Mesodermal cell (in vitro differentiated cells): ENCODE data around the gene MCCC2.
"Not testable (repeated sequence)": the region's sequence is repeated elsewhere in the genome, so short reads cannot be mapped to it uniquely, and the experiment has no call there.

Experiments
- H3K27ac ChIP-seq: 2 replicates; pipeline ENCODE4 v1.7.0; 2013; ENCODE audit warnings: mild to moderate bottlenecking, low read depth, low read length, moderate library complexity; ENCODE audit not compliant: severe bottlenecking
- H3K36me3 ChIP-seq: 2 replicates; pipeline ENCODE4 v1.7.1; 2013; ENCODE audit warnings: mild to moderate bottlenecking, low read length, moderate library complexity; ENCODE audit not compliant: control insufficient read depth, insufficient read depth
- H3K4me1 ChIP-seq: one replicate; pipeline ENCODE4 v1.7.1; 2013; ENCODE audit warnings: mild to moderate bottlenecking, low read length; ENCODE audit not compliant: insufficient read depth, control insufficient read depth, poor library complexity, severe bottlenecking
- H3K4me3 ChIP-seq: 2 replicates; pipeline ENCODE4 v1.7.0; 2013; ENCODE audit warnings: low read length, control low read depth, mild to moderate bottlenecking; ENCODE audit not compliant: insufficient read depth, poor library complexity, severe bottlenecking; ENCODE audit errors: extremely low read depth
- H3K9me3 ChIP-seq: 2 replicates; pipeline ENCODE4 v1.7.1; 2013; ENCODE audit warnings: mild to moderate bottlenecking, low read length, moderate library complexity; ENCODE audit not compliant: control insufficient read depth
- WGBS, 2 experiments: methylation state at CpG; one replicate each; pipeline ENCODE4 v1.1.5; 2013; ENCODE audit warnings: missing lambda C conversion rate in 2 of 2; ENCODE audit not compliant: insufficient coverage in 2 of 2; 5-methylcytosine and 5-hydroxymethylcytosine counted together

The MCCC2 gene

DNA sequence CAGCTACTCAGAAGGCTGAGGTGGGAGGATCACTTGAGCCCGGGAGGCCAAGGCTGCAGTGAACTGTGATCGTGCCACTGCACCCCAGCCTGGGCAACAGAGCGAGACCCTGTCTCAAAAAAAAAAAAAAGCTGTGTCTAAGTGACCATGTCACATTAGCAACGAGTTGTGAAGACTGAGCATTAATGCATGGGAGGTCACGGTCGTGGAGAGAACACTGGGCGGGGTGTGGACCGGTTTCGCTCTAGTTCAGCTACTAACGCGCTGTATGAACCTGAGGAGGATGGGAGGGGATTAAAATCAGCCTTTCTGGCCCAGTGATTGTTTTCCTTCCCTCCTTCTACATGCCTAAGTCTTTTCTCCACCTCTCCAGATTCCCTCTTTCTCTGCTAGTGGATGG is 75.2 kb downstream of the MCCC2 start:
- no peak overlapping the region for H3K4me3 ChIP-seq
- no peak overlapping the region for H3K27ac ChIP-seq
- no peaks in the 10 kb centered on the region for H3K36me3 ChIP-seq
- H3K4me1 ChIP-seq, result no peaks in the 10 kb centered on the region
- H3K9me3 ChIP-seq, result no peaks in the 10 kb centered on the region
- WGBS, 2 experiments, result 83 to 98% methylated on average over 4 to 8 of the region's 11 CpGs

DNA sequence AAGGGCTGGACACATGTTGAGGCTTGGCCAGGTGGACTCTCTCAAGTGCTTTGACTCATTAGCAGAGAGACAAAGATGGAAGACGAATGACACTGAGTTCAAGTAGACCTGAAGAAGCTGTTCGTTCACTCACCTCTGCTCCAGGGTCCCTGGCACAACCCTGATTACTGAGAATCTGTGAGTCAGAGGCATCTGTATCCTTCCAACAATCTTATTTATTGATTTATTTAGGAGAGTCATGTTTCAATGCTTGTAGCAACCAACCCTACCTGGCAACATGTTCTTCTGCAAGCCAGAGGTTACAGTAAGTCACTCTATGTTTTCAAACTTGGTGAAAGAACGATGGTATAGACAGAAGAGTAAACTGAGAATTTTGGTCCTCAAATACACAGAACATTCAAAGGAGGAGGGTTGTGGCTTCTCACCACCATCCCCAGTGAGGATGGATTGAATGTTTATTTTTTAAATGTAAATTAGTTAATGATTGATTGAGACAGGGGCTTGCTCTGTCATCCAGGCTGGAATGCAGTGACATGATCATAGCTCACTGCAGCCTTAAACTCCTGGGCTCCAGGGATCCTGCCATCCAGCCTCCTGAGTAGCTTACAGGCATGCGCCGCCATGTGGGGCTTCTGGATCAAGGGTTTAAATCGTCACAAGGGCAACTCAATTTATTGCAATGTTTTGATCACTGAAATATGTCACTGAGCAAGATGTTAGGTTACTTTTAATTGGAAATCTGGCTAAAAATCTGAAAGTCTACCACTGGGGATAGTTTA is 76.2 kb downstream of the MCCC2 start:
- Histone ChIP-seq H3K27ac (no peak overlapping the region), H3K36me3 (no peaks in the 10 kb centered on the region), H3K4me3 (no peak overlapping the region), H3K9me3 (no peaks in the 10 kb centered on the region), H3K4me1 (no peaks in the 10 kb centered on the region)
- 81 to 87% methylated on average over 4 to 6 of the region's 6 CpGs for WGBS, 2 experiments

DNA sequence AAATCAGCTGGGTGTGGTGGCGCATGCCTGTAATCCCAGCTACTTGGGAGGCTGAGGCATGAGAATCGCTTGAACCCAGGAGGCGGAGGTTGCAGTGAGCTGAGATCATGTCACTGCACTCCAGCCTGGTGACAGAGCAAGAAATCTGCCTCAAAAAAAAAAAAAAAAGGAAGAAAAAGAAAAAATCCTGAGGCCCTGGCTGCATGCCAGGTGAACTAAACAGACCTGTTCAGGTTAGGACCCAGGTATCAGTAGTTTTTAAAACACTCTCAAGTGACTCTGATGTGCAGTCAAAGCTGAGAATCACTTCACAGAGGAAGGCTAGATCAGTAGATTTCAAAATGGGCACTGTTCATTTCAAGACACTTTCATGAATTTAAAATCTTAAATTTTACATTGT is 77.5 kb downstream of the MCCC2 start:
- not testable (repeated sequence) for H3K36me3 ChIP-seq, H3K27ac ChIP-seq, H3K4me1 ChIP-seq, H3K4me3 ChIP-seq, H3K9me3 ChIP-seq
- WGBS, 2 experiments, result 80 to 100% methylated on average over 1 of the region's 3 CpGs

DNA sequence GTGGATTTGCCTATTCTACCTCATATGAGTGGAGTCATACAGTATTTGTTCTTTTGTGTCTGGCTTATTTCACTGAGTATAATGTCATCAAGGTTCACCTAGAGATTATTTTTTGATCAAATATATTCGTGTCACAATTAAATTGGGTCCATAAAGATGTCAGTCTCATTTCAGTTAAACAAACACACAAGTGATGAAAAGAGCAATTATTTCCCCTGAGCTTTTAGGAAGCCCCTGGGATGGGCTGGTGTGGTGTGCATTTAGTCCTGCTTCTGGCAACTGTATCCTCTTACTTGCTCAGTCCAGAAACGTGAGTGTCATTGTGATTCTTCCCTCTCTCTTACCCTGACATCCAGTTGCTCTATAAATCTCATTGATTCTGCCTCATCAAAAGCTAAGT is 79.2 kb downstream of the MCCC2 start:
- no peaks in the 10 kb centered on the region for H3K4me1 ChIP-seq
- WGBS, 2 experiments, result 85% methylated on average over 1 of the region's 2 CpGs; no CpG with 5 or more reads in 1 of the 2 experiments

DNA sequence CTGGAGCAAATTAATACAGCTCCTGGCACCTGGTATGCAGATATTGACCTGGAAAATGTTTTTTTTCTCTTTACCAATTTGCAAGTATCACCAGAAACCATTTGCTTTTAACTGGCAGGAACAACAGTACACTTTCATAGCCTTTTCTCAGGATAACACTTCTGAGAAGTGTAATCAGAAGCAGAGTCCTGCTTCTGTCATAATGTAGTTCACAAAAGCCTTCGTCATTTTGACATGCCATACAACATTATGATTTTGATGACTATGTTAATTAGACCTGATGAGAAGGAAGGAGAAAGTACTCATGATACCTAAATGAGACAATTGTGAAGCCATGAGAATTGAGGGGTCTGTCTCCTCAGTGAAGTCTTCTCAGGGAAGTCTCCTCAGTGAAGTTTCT is 90.8 kb downstream of the MCCC2 start:
- WGBS, 2 experiments, result no CpG with 5 or more reads among the region's 1 CpG
- H3K4me3 ChIP-seq, result no peak overlapping the region
- no peaks in the 10 kb centered on the region for H3K9me3 ChIP-seq

More for the DNA sequence above, 79.2 kb downstream of the MCCC2 start:
- H3K4me3 ChIP-seq, result no peak overlapping the region
- H3K27ac ChIP-seq, result no peak overlapping the region
- no peaks in the 10 kb centered on the region for H3K36me3 ChIP-seq
- H3K9me3 ChIP-seq, result no peaks in the 10 kb centered on the region

DNA sequence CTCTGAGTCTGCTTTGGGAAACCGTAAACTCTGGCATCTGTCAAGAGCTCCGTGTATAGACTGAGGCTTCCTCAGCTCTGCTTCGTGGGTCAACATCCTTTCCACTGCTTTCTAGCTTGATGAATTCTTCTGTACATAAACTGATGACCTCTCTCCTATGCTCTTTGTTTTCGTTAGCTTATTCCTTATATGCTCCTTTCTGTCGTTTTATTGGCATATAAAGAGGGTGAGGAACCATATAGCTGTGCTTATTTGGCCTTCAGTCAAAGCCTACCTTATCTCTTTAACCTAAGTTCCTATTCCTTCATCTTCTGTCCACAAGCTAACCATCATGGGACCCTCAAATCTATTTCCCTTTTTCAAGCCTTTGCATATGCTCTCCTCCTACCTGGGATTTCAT is 92.6 kb downstream of the MCCC2 start:
- no peak overlapping the region for H3K27ac ChIP-seq
- no peaks in the 10 kb centered on the region for H3K36me3 ChIP-seq
- WGBS, 2 experiments, result 92 to 94% methylated on average over 3 of the region's 5 CpGs
- H3K4me3 ChIP-seq, result no peak overlapping the region
- no peaks in the 10 kb centered on the region for H3K9me3 ChIP-seq
- no peaks in the 10 kb centered on the region for H3K4me1 ChIP-seq

More for the DNA sequence above, 90.8 kb downstream of the MCCC2 start:
- no peak overlapping the region for H3K27ac ChIP-seq
- H3K4me1 ChIP-seq, result no peaks in the 10 kb centered on the region
- no peaks in the 10 kb centered on the region for H3K36me3 ChIP-seq

DNA sequence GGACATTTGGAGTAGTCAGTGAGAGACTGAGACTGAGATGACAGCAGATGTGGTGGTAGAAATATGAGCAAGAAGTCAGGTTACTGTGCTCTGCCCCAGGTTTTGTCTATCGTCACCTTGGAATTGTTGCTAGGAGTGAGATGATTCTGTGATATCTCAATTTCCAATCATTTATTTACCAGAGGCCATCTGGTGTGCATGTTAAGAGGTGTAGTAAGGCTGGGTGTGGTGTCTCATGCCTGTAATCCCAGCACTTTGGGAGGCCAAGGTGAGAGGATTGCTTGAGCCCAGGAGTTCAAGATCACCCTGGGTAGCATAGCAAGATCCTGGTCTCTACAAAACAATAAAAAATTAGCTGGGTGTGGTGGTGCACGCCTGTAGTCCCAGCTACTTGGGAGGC is 93.4 kb downstream of the MCCC2 start:
- Histone ChIP-seq H3K4me3 (no peak overlapping the region), H3K9me3 (no peaks in the 10 kb centered on the region), H3K4me1 (no peaks in the 10 kb centered on the region), H3K27ac (no peak overlapping the region), H3K36me3 (no peaks in the 10 kb centered on the region)
- 75% methylated on average over 1 of the region's 2 CpGs; no CpG with 5 or more reads in 1 of the 2 experiments for WGBS, 2 experiments

DNA sequence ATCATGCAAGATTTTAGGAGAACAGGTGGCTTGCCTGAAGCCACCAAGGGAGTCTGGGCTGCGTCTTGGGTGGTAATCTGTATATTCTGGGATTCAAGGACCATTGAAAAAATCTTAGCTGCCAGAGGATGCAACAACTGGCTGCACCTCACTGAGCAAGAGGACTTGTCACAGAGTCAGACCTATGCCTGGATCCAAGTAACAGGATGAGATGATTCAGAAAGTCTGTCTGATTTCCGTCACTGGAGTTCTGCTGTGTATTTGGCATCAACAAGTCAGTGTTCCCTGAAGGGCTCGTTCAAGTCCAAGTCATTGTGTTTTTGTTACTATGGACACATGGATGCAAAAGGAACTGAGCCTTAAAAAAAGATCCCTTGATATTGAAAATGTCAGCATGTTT is 94.2 kb downstream of the MCCC2 start:
- H3K4me3 ChIP-seq, result no peak overlapping the region
- H3K27ac ChIP-seq, result no peak overlapping the region
- H3K36me3 ChIP-seq, result no peaks in the 10 kb centered on the region
- no peaks in the 10 kb centered on the region for H3K9me3 ChIP-seq
- H3K4me1 ChIP-seq, result no peaks in the 10 kb centered on the region
- WGBS, 2 experiments, result 87 to 91% methylated on average over 3 of the region's 3 CpGs

DNA sequence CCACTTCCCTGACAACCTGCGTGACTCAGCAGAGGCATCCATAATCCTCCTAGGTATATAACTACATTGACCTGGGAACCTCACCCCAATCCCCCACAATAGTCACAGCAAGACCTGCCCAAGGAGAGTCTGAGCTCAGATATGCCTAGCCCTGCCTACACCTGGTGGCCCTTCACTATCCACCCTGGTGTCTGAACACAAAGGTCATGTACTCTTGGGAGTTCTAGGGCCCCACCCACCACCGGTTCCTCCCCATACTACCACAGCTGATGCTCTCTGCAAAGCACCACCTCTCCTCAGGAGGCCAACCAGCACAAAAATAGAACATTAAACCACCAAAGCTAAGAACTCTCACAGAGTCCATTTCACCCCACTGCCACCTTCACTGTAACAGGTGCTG is 97.2 kb downstream of the MCCC2 start:
- Histone ChIP-seq H3K9me3 (no peaks in the 10 kb centered on the region), H3K4me3 (no peak overlapping the region), H3K36me3 (no peaks in the 10 kb centered on the region), H3K27ac (no peak overlapping the region), H3K4me1 (no peaks in the 10 kb centered on the region)
- WGBS, 2 experiments, result 81 to 100% methylated on average over 1 to 2 of the region's 2 CpGs

DNA sequence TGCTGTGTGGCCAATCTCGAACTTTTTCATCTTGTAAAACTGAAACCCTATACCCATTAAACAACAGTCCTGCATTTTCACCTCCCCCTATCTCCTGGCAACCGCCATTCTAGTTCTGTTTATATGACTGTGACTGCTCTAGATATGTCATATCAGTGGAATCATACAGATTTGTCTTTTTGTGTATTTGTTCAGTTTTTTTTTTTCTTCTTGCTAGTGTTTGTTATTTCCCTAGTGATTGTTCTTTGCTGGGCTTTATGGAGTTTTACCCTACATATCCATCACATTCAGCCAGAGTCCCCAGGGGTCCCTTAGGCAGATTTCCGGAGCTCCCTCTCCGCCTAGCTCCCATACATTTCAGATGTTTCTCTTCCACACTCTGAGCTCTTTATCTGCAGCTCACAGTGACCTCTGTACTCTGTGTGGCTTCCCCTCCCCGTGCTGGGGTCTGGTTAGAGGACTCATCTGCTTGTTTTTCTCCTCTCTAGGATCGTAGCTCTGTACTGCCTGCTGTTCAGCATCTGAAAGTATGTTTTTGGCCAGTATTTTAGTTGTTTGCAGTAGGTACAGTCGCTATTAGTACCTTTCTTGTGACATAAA is 106.8 kb downstream of the MCCC2 start:
- Histone ChIP-seq H3K4me3 (no peak overlapping the region), H3K27ac (peak overlapping the region; percentile 83)
- WGBS, 2 experiments, result 0 to 23% methylated on average over 2 of the region's 7 CpGs

DNA sequence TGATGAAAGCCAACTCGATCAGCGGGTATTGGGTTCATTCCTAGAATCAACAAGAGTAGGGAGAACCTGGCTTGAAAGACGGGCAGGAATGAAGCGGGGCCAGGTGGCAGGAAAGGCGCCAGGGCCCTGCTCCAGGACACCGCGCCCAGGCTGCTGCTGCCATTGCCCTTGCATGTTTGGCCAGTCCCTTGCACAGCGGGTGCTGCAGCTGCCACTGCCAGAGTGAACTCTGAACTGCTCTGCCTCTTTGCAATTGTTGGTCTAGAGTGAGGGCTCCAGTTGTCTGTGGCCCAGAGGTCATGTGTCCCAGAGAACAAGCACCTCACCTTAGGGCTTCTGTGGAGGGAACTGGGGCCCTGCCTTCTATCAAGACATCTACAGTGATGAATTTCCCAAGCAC is 107.9 kb downstream of the MCCC2 start:
- Histone ChIP-seq H3K36me3 (no peaks in the 10 kb centered on the region), H3K9me3 (no peaks in the 10 kb centered on the region), H3K4me3 (no peak overlapping the region), H3K4me1 (peaks cover 10% of the 10 kb centered on the region), H3K27ac (no peak overlapping the region)
- 89 to 96% methylated on average over 8 of the region's 8 CpGs for WGBS, 2 experiments

More for the DNA sequence above, 106.8 kb downstream of the MCCC2 start:
- peaks cover 10% of the 10 kb centered on the region for H3K4me1 ChIP-seq
- H3K36me3 ChIP-seq, result no peaks in the 10 kb centered on the region
- no peaks in the 10 kb centered on the region for H3K9me3 ChIP-seq
